Stimulated activated naive CD4-positive, alpha-beta T cell treated with Interleukin-2 at 50 U/mL for 16 hours (primary cell): ENCODE results near the gene PTPRT.
"Not testable (repeated sequence)": the region's sequence is repeated elsewhere in the genome, so short reads cannot be mapped to it uniquely, and the experiment has no call there.

Experiments
- DNase-seq: peaks from one replicate; lab custom pipeline; 2025; lab: John Stamatoyannopoulos, UW

PTPRT gene

GRCh38 chr20:43187476-43188233, 2.1 kb downstream of the PTPRT start:
- no peak for DNase-seq

GRCh38 chr20:43186312-43186711, 3.4 kb downstream of the PTPRT start:
- no peak for DNase-seq

GRCh38 chr20:43185901-43186300, 3.8 kb downstream of the PTPRT start:
- no peak for DNase-seq

GRCh38 chr20:43183536-43184070, 6.1 kb downstream of the PTPRT start:
- no peak for DNase-seq

GRCh38 chr20:43178080-43178479, 11.6 kb downstream of the PTPRT start:
- no peak for DNase-seq

- DNase-seq = no peak
Measured at GRCh38 chr20:43176726-43177125, 13.0 kb downstream of the PTPRT start.

- DNase-seq = no peak
Measured at GRCh38 chr20:43171930-43172329, 17.8 kb downstream of the PTPRT start.

GRCh38 chr20:43170771-43171170, 18.9 kb downstream of the PTPRT start:
- no peak for DNase-seq

GRCh38 chr20:43167615-43168014, 22.1 kb downstream of the PTPRT start:
- no peak for DNase-seq

- DNase-seq = no peak
Measured at GRCh38 chr20:43167021-43167420, 22.7 kb downstream of the PTPRT start.

- no peak for DNase-seq
Measured at GRCh38 chr20:43165611-43166010, 24.1 kb downstream of the PTPRT start.

- not testable (repeated sequence) for DNase-seq
Measured at GRCh38 chr20:43164736-43165135, 25.0 kb downstream of the PTPRT start.

- DNase-seq = no peak
Measured at GRCh38 chr20:43161716-43162115, 28.0 kb downstream of the PTPRT start.

GRCh38 chr20:43160941-43161340, 28.8 kb downstream of the PTPRT start:
- no peak for DNase-seq

- no peak for DNase-seq
Measured at GRCh38 chr20:43159994-43160393, 29.7 kb downstream of the PTPRT start.

GRCh38 chr20:43155366-43156100, 34.2 kb downstream of the PTPRT start:
- no peak for DNase-seq

- no peak for DNase-seq
Measured at GRCh38 chr20:43151901-43152300, 37.8 kb downstream of the PTPRT start.

GRCh38 chr20:43151256-43151655, 38.5 kb downstream of the PTPRT start:
- no peak for DNase-seq

- no peak for DNase-seq
Measured at GRCh38 chr20:43140726-43141125, 49.0 kb downstream of the PTPRT start.

- DNase-seq = no peak
Measured at GRCh38 chr20:43138061-43138770, 51.5 kb downstream of the PTPRT start.

- DNase-seq = no peak
Measured at GRCh38 chr20:43137160-43137559, 52.5 kb downstream of the PTPRT start.

- DNase-seq = no peak
Measured at GRCh38 chr20:43124241-43124640, 65.5 kb downstream of the PTPRT start.

GRCh38 chr20:43123180-43123579, 66.5 kb downstream of the PTPRT start:
- DNase-seq = no peak
